T-helper 1 cell treated with Interleukin-12 subunit alpha and Interleukin-12 subunit beta and Interleukin-4 antibody, amounts not matched to agents 30 μg/mL and 1 μg/mL, for 36 hours (primary cell): Measurements from ENCODE around the gene DENND1A.
"Not testable (repeated sequence)": the region's sequence is repeated elsewhere in the genome, so short reads cannot be mapped to it uniquely, and the experiment has no call there.

Source experiments
- H3K27ac Mint-ChIP-seq: one replicate; pipeline ENCODE4 v1.8.0; 2021; ENCODE audit warnings: mild to moderate bottlenecking, mixed read lengths
- H3K27me3 Mint-ChIP-seq: one replicate; pipeline ENCODE4 v1.8.0; 2021; ENCODE audit warnings: low read depth, mixed read lengths
- H3K36me3 Mint-ChIP-seq: one replicate; pipeline ENCODE4 v1.8.0; 2021; ENCODE audit warnings: low read depth, mixed read lengths
- H3K4me1 Mint-ChIP-seq: one replicate; pipeline ENCODE4 v1.8.0; 2021; ENCODE audit warnings: low read depth, mixed read lengths
- H3K4me3 Mint-ChIP-seq: one replicate; pipeline ENCODE4 v1.8.0; 2021; ENCODE audit warnings: mild to moderate bottlenecking, moderate library complexity, mixed read lengths
- H3K9me3 Mint-ChIP-seq: one replicate; pipeline ENCODE4 v1.8.0; 2021; ENCODE audit warnings: mixed read lengths

Gene DENND1A

DNA sequence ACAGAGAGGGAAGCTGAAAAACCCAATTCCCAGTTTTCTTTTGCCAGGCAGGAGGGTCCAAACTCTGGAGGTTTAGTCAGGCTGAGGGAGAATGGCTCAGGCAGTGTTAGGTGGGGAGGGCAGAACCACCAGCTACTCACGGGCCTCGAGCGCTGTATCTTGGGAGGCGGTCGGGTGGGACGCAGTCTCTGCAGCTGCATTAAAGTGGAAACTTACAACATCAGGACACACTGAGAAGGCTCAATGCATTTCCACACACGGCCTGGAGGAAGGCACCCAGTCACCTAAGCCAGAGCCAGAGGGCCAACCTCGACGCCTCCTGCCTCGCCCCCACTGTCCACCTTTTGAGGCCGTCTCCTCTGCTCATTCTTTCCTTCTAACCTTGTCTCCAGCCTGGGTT is 518.3 kb downstream of the DENND1A start:
- Mint-ChIP-seq H3K27ac (no peak overlapping the region), H3K27me3 (no peaks in the 10 kb centered on the region), H3K4me3 (no peak overlapping the region), H3K4me1 (no peaks in the 10 kb centered on the region), H3K9me3 (no peaks in the 10 kb centered on the region), H3K36me3 (no peaks in the 10 kb centered on the region)

GRCh38 chr9:123411191-123411590 is 518.7 kb downstream of the DENND1A start:
- Mint-ChIP-seq H3K36me3 (no peaks in the 10 kb centered on the region), H3K27me3 (no peaks in the 10 kb centered on the region), H3K9me3 (no peaks in the 10 kb centered on the region), H3K27ac (no peak overlapping the region), H3K4me3 (no peak overlapping the region), H3K4me1 (no peaks in the 10 kb centered on the region)

- Mint-ChIP-seq H3K4me3 (no peak overlapping the region), H3K27ac (no peak overlapping the region), H3K4me1 (no peaks in the 10 kb centered on the region), H3K27me3 (no peaks in the 10 kb centered on the region), H3K9me3 (no peaks in the 10 kb centered on the region), H3K36me3 (no peaks in the 10 kb centered on the region)
Measured at GRCh38 chr9:123410281-123410910, 519.5 kb downstream of the DENND1A start.

DNA sequence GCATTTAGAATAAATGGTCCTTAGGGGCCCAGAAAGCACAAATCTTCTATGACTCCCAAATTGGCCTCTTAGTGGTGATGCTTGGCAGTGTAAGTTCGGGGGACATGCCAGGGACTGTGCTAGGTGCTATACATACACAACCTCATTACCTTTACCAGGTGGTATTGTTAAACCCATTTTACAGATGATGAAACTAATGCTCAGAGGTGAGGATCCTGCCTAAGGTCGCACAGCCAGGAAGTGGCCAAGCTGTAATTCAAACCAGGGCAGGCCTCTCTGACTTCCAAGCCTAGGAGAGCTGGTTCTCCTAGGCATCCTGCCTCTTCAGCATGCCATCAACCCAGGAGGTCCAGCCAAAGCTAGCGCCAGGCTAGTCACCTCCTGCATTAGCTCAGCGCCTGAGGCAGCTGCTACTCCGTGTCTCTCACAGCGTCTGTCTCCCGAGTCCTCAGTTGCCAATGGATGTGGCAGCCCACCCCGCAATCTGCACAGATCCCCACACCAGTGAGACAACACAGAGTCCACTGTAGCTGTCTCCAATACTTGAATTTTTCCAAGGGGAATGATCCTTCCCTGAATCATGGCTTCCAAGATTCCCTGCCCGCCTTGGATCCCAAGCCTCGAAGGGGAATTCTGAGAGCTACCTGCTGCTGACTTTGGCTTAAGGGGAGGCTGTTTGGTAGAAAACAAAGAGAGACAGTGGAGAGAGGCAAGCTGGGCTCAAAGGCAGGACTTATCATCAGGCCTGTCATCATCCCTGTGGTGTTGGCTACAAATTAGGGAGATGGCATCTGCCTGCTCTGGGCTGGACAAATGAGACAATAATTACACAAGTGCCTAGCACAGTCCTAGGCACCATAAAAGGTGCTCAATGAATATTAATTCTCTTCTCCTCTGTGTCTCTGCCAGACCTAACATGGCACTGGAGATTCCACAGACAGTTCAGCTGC is 521.3 kb downstream of the DENND1A start:
- Mint-ChIP-seq H3K4me3 (no peak overlapping the region), H3K36me3 (no peaks in the 10 kb centered on the region), H3K27me3 (no peaks in the 10 kb centered on the region), H3K4me1 (no peaks in the 10 kb centered on the region), H3K27ac (no peak overlapping the region), H3K9me3 (no peaks in the 10 kb centered on the region)

DNA sequence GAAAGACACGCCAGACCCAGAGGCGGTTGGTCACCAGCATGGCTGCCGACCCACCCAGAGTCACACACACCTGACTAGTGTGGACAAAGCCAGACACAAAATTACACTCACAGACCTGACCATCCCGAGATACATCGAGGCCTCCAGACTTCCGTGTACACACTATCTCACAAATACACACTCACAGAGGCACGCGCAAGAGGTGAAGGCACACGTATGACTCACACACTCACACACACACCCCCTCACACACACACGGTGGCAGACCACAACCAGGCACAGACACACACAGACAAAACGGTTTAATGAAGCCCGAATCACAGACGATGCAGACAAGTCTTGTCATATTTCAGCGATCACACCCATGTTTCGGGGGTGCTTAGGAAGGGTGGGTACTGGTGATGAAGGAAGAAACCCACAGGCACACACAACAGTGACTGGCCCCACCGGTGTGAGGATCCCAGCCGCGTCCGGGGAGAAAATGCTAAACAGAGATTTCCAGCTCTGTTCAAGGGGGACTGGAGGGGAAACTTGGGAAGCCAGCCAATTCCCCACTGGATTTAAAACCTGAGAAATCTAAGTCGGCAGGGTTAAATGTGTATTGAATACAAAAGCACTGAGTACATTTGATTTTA is 522.6 kb downstream of the DENND1A start:
- H3K27me3 Mint-ChIP-seq = no peaks in the 10 kb centered on the region

GRCh38 chr9:123406691-123407216 is 523.2 kb downstream of the DENND1A start:
- no peaks in the 10 kb centered on the region for H3K4me1 Mint-ChIP-seq
- no peaks in the 10 kb centered on the region for H3K36me3 Mint-ChIP-seq
- H3K27ac Mint-ChIP-seq = no peak overlapping the region
- no peak overlapping the region for H3K4me3 Mint-ChIP-seq
- H3K9me3 Mint-ChIP-seq = no peaks in the 10 kb centered on the region
- H3K27me3 Mint-ChIP-seq = no peaks in the 10 kb centered on the region

More for the DNA sequence above, 522.6 kb downstream of the DENND1A start:
- Mint-ChIP-seq H3K4me3 (no peak overlapping the region), H3K36me3 (no peaks in the 10 kb centered on the region), H3K9me3 (no peaks in the 10 kb centered on the region), H3K4me1 (no peaks in the 10 kb centered on the region), H3K27ac (no peak overlapping the region)

DNA sequence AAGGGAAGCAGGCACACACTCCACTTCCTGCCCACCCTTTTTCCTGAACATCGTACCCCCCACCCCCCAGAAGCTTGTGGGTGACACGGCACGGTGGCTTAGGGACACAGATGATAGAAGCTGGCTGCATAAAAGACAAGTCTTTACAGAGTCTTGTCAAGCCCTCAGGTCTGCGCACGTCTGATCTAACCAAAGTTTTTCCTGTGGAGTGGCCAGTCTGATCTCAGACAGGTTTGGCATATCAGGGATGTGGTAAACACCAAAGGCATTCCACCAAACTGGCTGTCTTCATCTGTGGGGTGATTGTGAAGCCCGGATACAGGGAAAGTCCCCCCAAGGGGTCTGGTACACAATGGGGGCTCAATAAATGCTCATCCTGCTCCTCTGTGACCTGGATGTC is 523.9 kb downstream of the DENND1A start:
- no peak overlapping the region for H3K4me3 Mint-ChIP-seq

GRCh38 chr9:123402981-123403509 is 526.9 kb downstream of the DENND1A start:
- H3K27me3 Mint-ChIP-seq = no peaks in the 10 kb centered on the region

More for the DNA sequence above, 523.9 kb downstream of the DENND1A start:
- no peaks in the 10 kb centered on the region for H3K36me3 Mint-ChIP-seq
- H3K27ac Mint-ChIP-seq = no peak overlapping the region
- H3K4me1 Mint-ChIP-seq = no peaks in the 10 kb centered on the region
- H3K27me3 Mint-ChIP-seq = no peaks in the 10 kb centered on the region
- H3K9me3 Mint-ChIP-seq = no peaks in the 10 kb centered on the region

GRCh38 chr9:123401879-123402513 is 527.9 kb downstream of the DENND1A start:
- no peaks in the 10 kb centered on the region for H3K4me1 Mint-ChIP-seq
- no peaks in the 10 kb centered on the region for H3K27me3 Mint-ChIP-seq

More at GRCh38 chr9:123402981-123403509, 526.9 kb downstream of the DENND1A start:
- H3K27ac Mint-ChIP-seq = no peak overlapping the region
- H3K9me3 Mint-ChIP-seq = no peaks in the 10 kb centered on the region
- H3K36me3 Mint-ChIP-seq = no peaks in the 10 kb centered on the region
- H3K4me3 Mint-ChIP-seq = no peak overlapping the region
- no peaks in the 10 kb centered on the region for H3K4me1 Mint-ChIP-seq

DNA sequence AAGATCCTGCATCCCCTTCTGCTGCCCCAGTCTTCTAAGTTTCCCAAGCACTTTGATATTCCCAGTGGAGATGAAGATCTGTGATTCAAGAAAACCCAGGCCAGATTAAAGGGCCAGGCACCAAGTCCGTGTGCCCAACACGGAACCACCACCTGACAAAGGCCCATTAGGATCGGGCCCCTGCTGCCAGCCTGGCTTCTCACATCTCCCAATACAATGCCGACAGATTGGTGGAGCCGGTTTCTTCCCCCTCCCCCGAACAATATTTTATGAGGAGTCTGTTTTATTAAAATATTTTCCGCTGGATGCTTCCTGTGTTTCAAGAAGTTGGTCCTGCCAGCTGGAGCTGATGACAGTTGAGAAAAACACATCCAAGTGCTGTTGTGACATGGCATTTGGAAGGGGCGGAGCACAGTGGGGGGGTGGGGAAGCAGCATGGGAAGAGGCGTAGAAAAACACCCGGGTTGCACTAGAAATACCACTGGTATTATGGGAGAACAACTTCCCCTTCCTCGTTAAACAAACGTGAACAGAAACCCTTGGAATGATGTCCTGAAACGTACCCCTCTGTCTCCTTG is 528.9 kb downstream of the DENND1A start:
- H3K9me3 Mint-ChIP-seq = no peaks in the 10 kb centered on the region
- H3K36me3 Mint-ChIP-seq = no peaks in the 10 kb centered on the region
- no peak overlapping the region for H3K27ac Mint-ChIP-seq
- H3K27me3 Mint-ChIP-seq = no peaks in the 10 kb centered on the region
- H3K4me1 Mint-ChIP-seq = no peaks in the 10 kb centered on the region
- H3K4me3 Mint-ChIP-seq = no peak overlapping the region

More at GRCh38 chr9:123401879-123402513, 527.9 kb downstream of the DENND1A start:
- no peak overlapping the region for H3K27ac Mint-ChIP-seq
- no peaks in the 10 kb centered on the region for H3K36me3 Mint-ChIP-seq
- H3K9me3 Mint-ChIP-seq = no peaks in the 10 kb centered on the region
- no peak overlapping the region for H3K4me3 Mint-ChIP-seq

GRCh38 chr9:123399803-123400378 is 530.0 kb downstream of the DENND1A start:
- no peak overlapping the region for H3K4me3 Mint-ChIP-seq
- H3K27me3 Mint-ChIP-seq = no peaks in the 10 kb centered on the region
- no peaks in the 10 kb centered on the region for H3K4me1 Mint-ChIP-seq
- no peaks in the 10 kb centered on the region for H3K9me3 Mint-ChIP-seq
- H3K36me3 Mint-ChIP-seq = no peaks in the 10 kb centered on the region
- no peak overlapping the region for H3K27ac Mint-ChIP-seq

DNA sequence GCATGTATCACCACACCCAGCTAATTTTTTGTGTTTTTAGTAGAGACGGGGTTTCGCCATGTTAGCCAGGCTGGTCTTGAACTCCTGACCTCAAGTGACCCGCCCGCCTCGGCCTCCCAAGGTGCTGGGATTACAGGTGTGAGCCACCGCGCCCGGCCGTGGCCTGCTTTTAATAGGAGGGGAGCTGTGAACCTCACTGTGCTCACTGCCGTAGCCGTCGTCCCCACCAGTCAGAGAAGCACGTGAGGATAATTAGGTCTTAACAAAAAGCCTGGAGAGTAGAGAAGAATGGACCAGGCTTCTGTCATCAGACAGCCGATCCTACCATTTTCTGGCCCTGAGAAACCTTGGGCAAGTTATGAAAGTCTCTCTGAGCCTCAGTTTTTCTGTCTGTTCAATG is 531.0 kb downstream of the DENND1A start:
- H3K27ac Mint-ChIP-seq, H3K9me3 Mint-ChIP-seq: not testable (repeated sequence)

DNA sequence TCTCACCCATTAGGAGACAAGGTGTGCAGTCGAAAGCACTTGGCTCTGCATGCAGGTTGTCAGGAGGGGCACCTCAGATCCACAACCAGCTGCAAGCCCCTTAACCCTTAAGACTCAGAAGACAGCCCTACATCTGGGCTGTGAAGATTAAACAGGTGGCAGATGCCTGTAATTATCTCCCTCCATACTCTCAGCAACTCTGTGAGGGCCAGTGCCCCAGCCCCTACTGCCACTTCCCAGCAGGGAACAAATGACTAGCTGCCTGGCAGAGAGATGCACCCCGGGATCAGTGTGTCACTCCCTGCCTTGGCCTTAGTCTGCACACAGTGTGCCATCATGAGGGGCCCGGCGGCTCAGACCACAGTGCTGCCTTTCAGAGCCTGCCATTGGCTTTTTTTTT is 532.0 kb downstream of the DENND1A start:
- no peaks in the 10 kb centered on the region for H3K36me3 Mint-ChIP-seq

More for the DNA sequence above, 531.0 kb downstream of the DENND1A start:
- H3K4me1 Mint-ChIP-seq, H3K4me3 Mint-ChIP-seq, H3K36me3 Mint-ChIP-seq, H3K27me3 Mint-ChIP-seq: not testable (repeated sequence)

More for the DNA sequence above, 532.0 kb downstream of the DENND1A start:
- no peaks in the 10 kb centered on the region for H3K27me3 Mint-ChIP-seq
- H3K4me3 Mint-ChIP-seq = no peak overlapping the region
- H3K4me1 Mint-ChIP-seq = no peaks in the 10 kb centered on the region
- H3K27ac Mint-ChIP-seq = no peak overlapping the region
- no peaks in the 10 kb centered on the region for H3K9me3 Mint-ChIP-seq
